Activated effector memory CD4-positive, alpha-beta T cell treated with anti-CD3 and anti-CD28 coated beads, Interleukin-2, amount 50 U/mL, for 16 hours (primary cell): ENCODE results near the gene HS3ST3A1.

Experiments used
- DNase-seq: peaks from one replicate; pipeline ENCODE4 v3.0.0-alpha.2; 2020

Gene HS3ST3A1

GRCh38 chr17:13601776-13602551, at the start of gene HS3ST3A1:
Gene HS3ST3A1 (minus strand): TSS chr17:13601929. CDS start chr17:13601129, 800 bp downstream.
- DNase-seq, result no peak

- no peak for DNase-seq
These were observed 48.5 kb upstream of the HS3ST3A1 start for GRCh38 chr17:13650096-13650675.

GRCh38 chr17:13647543-13648021, 45.9 kb upstream of the HS3ST3A1 start:
- DNase-seq, result no peak

GRCh38 chr17:13646969-13647542, 45.3 kb upstream of the HS3ST3A1 start:
- no peak for DNase-seq

- DNase-seq, result no peak
These were observed 44.7 kb upstream of the HS3ST3A1 start for GRCh38 chr17:13646411-13646810.

- no peak for DNase-seq
These were observed 41.5 kb upstream of the HS3ST3A1 start for GRCh38 chr17:13643180-13643579.

- DNase-seq, result no peak
These were observed 40.5 kb upstream of the HS3ST3A1 start for GRCh38 chr17:13642188-13642587.

GRCh38 chr17:13640551-13640950, 38.8 kb upstream of the HS3ST3A1 start:
- no peak for DNase-seq

- DNase-seq, result no peak
These were observed 37.2 kb upstream of the HS3ST3A1 start for GRCh38 chr17:13638855-13639458.

- no peak for DNase-seq
These were observed 35.2 kb upstream of the HS3ST3A1 start for GRCh38 chr17:13636951-13637350.

GRCh38 chr17:13635951-13636350, 34.2 kb upstream of the HS3ST3A1 start:
- DNase-seq, result no peak

GRCh38 chr17:13634021-13634420, 32.3 kb upstream of the HS3ST3A1 start:
- no peak for DNase-seq

GRCh38 chr17:13631529-13631928, 29.8 kb upstream of the HS3ST3A1 start:
- DNase-seq, result no peak

GRCh38 chr17:13626703-13627102, 25.0 kb upstream of the HS3ST3A1 start:
- no peak for DNase-seq

- no peak for DNase-seq
These were observed 17.7 kb upstream of the HS3ST3A1 start for GRCh38 chr17:13619462-13619861.

GRCh38 chr17:13616031-13616430, 14.3 kb upstream of the HS3ST3A1 start:
- DNase-seq, result no peak

- no peak for DNase-seq
These were observed 8.2 kb upstream of the HS3ST3A1 start for GRCh38 chr17:13609941-13610340.

- DNase-seq, result no peak
These were observed 380 bp downstream of the HS3ST3A1 start for GRCh38 chr17:13601322-13601775.

GRCh38 chr17:13600475-13601321, 1.0 kb downstream of the HS3ST3A1 start:
- no peak for DNase-seq

- no peak for DNase-seq
These were observed 1.9 kb downstream of the HS3ST3A1 start for GRCh38 chr17:13599864-13600263.

- no peak for DNase-seq
These were observed 2.6 kb downstream of the HS3ST3A1 start for GRCh38 chr17:13599168-13599577.

GRCh38 chr17:13598353-13599167, 3.2 kb downstream of the HS3ST3A1 start:
- no peak for DNase-seq
